ENCODE data around the gene ADAMTS3. TPM values are rescaled to one million over a fixed set of nuclear protein-coding genes. Genes with fewer than 3 reads are reported as not detected.

The ADAMTS3 gene
- total RNA-seq, 1 donor from 2014 or later = 11.0 TPM

DNA sequence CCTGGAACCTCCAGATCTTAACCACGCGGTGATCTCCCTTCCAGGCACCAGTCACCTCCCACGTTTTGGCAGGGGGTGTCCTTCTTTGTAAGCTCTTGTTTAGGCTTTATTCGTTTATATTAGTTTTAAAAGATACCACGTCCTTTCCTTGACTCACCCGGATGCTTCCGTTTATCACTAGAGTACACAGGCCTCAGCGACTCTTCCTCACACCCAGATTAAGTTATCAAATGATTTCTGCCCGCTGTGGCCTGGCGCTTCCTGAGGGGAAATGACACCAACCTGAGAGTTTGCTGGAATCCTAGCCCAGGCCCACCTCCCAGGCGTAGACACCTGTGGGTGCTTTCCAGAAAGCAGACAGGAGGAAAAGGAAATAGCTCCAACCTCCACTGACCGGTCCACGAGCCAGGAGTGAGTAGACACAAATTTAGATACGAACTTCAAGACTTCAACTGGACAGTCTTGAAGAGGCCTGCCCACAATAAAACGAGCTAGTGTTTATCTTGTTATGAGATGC lies 756 bp upstream of the ADAMTS3 start:
- H3K4me1 Mint-ChIP-seq = peaks cover 29% of the 10 kb centered on the region
- DNase-seq (ENCODE audit: low spot score in 2 of 2, unreplicated experiment in 2 of 2) = no peak
- H3K36me3 Mint-ChIP-seq = no peaks in the 10 kb centered on the region
- H3K4me3 Mint-ChIP-seq = peak overlapping the region; percentile 98
- no peaks in the 10 kb centered on the region for H3K27me3 Mint-ChIP-seq (ENCODE audit: low read depth)
- no peaks in the 10 kb centered on the region for H3K9me3 Mint-ChIP-seq
- TF ChIP-seq, protein P1, sequence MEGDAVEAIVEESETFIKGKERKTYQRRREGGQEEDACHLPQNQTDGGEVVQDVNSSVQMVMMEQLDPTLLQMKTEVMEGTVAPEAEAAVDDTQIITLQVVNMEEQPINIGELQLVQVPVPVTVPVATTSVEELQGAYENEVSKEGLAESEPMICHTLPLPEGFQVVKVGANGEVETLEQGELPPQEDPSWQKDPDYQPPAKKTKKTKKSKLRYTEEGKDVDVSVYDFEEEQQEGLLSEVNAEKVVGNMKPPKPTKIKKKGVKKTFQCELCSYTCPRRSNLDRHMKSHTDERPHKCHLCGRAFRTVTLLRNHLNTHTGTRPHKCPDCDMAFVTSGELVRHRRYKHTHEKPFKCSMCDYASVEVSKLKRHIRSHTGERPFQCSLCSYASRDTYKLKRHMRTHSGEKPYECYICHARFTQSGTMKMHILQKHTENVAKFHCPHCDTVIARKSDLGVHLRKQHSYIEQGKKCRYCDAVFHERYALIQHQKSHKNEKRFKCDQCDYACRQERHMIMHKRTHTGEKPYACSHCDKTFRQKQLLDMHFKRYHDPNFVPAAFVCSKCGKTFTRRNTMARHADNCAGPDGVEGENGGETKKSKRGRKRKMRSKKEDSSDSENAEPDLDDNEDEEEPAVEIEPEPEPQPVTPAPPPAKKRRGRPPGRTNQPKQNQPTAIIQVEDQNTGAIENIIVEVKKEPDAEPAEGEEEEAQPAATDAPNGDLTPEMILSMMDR (IDR thresholded peaks at IDR 0.05; ENCODE audit: unreplicated experiment) = no peak
- peak overlapping the region; percentile 86 for H3K27ac Mint-ChIP-seq

DNA sequence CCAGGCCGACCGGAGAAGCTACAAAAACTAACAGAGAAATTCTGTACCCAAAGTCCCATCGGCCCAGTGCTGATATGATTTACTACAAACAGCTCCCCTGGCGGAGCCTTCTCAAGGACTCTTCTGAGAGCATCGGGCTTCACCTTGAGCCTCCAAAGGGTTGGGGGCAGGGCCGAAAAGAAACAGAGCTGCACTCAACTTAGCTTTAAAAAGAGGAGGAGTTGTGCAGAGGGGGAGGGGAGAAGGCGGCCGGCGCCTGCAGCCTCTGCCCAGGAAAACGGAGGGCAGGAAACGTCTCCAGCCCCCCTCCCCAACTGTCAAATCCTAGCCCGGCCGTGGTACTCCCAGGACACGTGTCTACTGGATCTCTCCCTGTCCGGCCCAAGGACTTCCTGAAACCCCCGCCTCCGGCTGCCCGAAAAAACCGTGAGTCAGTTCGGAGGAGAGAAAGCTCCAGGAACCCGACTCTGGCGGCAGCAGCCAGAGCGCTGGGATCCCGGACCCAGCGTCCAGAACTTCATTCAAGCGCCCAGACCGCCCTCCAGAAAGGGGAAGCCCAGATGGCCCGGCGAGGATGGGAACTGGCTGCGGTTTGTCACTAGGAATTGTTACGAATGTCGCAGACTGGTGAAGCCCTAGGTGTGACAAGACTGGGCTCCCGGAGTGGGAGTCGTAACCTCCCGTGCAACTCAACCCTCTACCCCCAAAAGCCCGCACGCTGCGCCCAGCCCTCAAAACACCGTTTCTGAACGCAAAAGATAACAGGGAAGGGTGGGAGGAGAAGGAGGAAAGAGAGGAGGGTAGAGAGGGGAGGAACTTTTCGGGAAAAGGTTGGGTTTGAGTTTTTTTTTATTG lies 973 bp downstream of the ADAMTS3 start:
- TF ChIP-seq, protein P1 (IDR thresholded peaks at IDR 0.05; ENCODE audit: unreplicated experiment) = no peak
- peak; percentile 34 to 73 for DNase-seq (ENCODE audit: low spot score in 2 of 2, unreplicated experiment in 2 of 2)
- H3K27ac Mint-ChIP-seq = peak overlapping the region; percentile 94
- peaks cover 2% of the 10 kb centered on the region for H3K36me3 Mint-ChIP-seq
- no peaks in the 10 kb centered on the region for H3K9me3 Mint-ChIP-seq
- peak overlapping the region; percentile 98 for H3K4me3 Mint-ChIP-seq
- H3K27me3 Mint-ChIP-seq (ENCODE audit: low read depth) = no peaks in the 10 kb centered on the region
- peaks cover 29% of the 10 kb centered on the region for H3K4me1 Mint-ChIP-seq

DNA sequence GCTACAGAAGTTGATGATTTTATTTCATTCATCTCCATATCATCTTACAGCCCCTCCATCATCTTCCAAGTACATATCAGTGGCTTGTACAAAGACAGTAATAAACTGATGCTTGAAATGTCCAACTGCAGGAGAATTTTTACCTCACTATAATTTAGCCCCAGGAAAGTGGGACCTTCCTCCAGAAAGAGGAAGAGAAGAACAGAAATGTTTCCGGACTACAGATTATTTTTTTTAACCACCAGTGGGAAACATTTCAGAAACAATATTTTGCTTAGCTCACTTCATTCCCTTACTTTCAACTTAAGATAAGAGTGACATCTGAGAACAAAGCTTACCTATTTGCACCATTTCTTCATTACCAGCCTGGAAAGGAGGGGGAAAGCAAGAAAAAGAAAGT lies 2.0 kb downstream of the ADAMTS3 start:
- Mint-ChIP-seq H3K27ac (peak overlapping the region; percentile 94), H3K27me3 (ENCODE audit: low read depth) (no peaks in the 10 kb centered on the region), H3K4me3 (peak overlapping the region; percentile 98), H3K9me3 (no peaks in the 10 kb centered on the region), H3K36me3 (peaks cover 2% of the 10 kb centered on the region), H3K4me1 (peaks cover 29% of the 10 kb centered on the region)
- DNase-seq (ENCODE audit: low spot score in 2 of 2, unreplicated experiment in 2 of 2) = no peak
- TF ChIP-seq, protein P1 (IDR thresholded peaks at IDR 0.05; ENCODE audit: unreplicated experiment) = no peak

DNA sequence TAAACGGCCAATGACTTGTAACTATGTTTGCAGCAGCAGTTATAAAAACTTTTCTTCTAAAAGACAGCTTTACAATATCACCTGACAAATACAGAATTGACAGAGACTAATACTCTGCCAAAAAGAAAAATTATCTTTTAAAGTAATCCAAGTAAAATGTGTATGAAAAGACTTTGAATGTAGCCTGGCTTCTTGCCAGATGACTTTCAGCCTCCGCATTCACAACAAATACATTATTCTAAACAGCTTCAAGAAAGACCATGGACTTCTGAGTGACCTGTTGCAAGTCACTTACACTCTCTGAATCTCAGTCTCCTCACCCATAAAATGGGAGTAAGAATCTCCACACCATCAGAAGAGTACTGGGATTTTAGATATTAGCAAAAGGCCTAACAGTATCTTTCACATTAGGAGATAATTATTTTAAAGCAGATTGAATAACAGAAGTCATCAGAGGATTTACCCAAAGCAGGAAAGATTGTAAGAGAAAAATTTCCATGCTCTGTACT lies 2.5 kb downstream of the ADAMTS3 start:
- Mint-ChIP-seq H3K27me3 (ENCODE audit: low read depth) (no peaks in the 10 kb centered on the region), H3K27ac (no peak overlapping the region), H3K4me3 (peak overlapping the region; percentile 98), H3K4me1 (peaks cover 29% of the 10 kb centered on the region), H3K9me3 (no peaks in the 10 kb centered on the region), H3K36me3 (peaks cover 2% of the 10 kb centered on the region)
- TF ChIP-seq, protein P1 (IDR thresholded peaks at IDR 0.05; ENCODE audit: unreplicated experiment) = no peak
- no peak for DNase-seq (ENCODE audit: low spot score in 2 of 2, unreplicated experiment in 2 of 2)

DNA sequence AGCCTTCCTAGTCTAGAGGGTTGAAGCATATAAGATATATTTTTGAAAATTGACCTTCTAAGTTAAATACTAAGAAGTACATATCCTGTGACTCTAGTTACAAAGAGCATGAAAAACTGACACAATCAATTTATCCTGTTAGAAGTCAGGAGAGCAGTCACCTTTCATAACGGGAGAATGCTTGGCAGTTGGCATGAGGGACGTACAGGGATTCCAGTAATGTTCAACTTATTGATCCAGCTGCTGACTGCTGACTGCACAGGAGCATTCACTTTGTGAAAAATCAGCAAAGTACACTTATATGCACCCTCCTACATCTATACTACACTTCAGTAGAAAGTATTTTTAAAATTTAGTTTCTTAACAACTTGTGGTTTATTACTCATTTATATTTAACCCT lies 4.2 kb downstream of the ADAMTS3 start:
- Mint-ChIP-seq H3K4me1 (peaks cover 25% of the 10 kb centered on the region), H3K4me3 (no peak overlapping the region), H3K27me3 (ENCODE audit: low read depth) (no peaks in the 10 kb centered on the region), H3K9me3 (peaks cover 2% of the 10 kb centered on the region), H3K27ac (no peak overlapping the region), H3K36me3 (peaks cover 10% of the 10 kb centered on the region)
- no peak for DNase-seq (ENCODE audit: low spot score in 2 of 2, unreplicated experiment in 2 of 2)
- TF ChIP-seq, protein P1 (IDR thresholded peaks at IDR 0.05; ENCODE audit: unreplicated experiment) = no peak
